G401.6 (cell line): ENCODE data around the gene TRIML1.

Source experiments
- FAIRE-seq: peaks from 2 replicates; lab custom pipeline; 2012; peaks lifted over from hg19 to GRCh38; lab: Jason Lieb, UNC

The TRIML1 gene, protein sequence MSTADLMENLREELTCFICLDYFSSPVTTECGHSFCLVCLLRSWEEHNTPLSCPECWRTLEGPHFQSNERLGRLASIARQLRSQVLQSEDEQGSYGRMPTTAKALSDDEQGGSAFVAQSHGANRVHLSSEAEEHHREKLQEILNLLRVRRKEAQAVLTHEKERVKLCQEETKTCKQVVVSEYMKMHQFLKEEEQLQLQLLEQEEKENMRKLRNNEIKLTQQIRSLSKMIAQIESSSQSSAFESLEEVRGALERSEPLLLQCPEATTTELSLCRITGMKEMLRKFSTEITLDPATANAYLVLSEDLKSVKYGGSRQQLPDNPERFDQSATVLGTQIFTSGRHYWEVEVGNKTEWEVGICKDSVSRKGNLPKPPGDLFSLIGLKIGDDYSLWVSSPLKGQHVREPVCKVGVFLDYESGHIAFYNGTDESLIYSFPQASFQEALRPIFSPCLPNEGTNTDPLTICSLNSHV

GRCh38 chr4:188139141-188139540, at the start of gene TRIML1:
Gene TRIML1, plus strand, starts transcription at chr4:188139441. Its CDS starts 118 bp downstream, at chr4:188139559.
- FAIRE-seq: no peak

DNA sequence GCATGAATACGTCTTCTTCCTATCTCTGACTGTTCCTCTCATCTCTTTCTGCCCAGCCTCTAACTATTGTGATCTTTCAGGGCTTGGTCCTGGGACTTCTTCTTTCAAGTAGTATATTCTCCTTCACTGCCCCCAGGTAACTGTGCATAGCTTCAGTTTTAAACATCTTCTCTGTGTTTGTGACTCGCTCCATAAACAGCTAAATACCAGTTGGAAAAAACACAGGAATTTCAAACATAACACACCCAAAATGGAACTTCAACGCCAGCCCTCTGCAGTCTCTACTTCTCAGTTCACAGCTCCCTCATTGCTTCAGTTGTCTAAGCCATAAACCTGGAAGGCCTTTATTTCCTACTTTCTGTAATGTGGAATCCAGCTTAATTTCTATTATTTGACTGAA, 46.4 kb upstream of the TRIML1 start:
- no peak for FAIRE-seq

GRCh38 chr4:188106454-188106853, 32.8 kb upstream of the TRIML1 start:
- FAIRE-seq: no peak

GRCh38 chr4:188107931-188108843, 31.1 kb upstream of the TRIML1 start:
- FAIRE-seq: no peak

GRCh38 chr4:188109157-188109755, 30.0 kb upstream of the TRIML1 start, which contains the start of gene TRIML2:
Gene TRIML2, minus strand, starts transcription at chr4:188109603. Its CDS starts 4,235 bp downstream, at chr4:188105368.
- no peak for FAIRE-seq

DNA sequence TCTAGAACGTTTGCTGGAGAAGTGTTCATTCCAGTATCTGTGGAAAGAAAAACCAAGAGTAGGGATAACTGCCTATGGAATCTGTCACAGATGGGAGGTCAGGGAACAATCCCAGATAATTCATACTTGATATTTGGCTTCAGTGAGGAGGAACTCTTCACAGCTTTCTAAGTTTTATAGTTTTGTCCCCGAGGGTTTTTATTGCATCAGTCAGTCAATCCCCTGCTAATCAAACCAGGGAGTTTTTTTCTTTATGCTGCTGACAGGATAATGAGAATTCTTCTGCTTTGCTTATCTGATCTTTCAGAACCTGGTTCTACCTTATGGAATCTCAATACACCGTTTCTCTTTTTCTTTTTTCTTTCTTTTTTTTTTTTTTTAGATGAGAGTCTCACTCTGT, 29.2 kb upstream of the TRIML1 start:
- FAIRE-seq: no peak

DNA sequence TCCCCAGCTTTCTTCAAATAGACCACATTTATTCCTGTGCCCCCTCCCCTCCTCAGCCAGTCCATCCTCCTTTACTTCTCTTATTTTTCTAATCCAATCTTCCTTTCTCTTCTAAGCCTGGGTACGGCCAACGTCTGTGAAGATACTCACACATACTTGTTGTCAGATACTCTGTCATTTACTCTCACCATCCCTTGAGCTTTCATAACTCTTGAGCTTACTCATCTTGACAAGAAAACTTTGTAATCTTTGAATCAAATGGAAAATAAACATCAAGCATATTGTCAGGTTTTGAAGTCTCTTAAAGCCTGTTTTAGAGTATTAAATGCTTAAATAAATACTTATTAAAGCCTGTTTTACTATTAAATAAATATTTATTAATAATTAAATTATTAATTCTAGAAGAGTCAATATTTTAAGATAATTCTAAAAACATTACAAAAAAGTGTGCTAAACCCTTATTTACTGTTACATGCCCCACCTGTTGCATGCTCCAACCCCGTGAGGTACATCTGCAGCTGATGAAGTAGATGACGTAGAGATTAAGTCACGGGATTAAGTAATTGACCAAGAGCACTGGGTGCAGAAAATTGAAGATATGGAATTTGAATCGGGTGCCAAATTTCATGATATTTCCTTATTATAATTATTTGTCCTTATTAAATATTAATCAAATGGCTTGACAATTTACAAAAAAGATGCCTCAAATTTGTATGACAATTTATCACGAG, 28.3 kb upstream of the TRIML1 start:
- no peak for FAIRE-seq

GRCh38 chr4:188111955-188112354, 27.3 kb upstream of the TRIML1 start:
- FAIRE-seq: no peak

DNA sequence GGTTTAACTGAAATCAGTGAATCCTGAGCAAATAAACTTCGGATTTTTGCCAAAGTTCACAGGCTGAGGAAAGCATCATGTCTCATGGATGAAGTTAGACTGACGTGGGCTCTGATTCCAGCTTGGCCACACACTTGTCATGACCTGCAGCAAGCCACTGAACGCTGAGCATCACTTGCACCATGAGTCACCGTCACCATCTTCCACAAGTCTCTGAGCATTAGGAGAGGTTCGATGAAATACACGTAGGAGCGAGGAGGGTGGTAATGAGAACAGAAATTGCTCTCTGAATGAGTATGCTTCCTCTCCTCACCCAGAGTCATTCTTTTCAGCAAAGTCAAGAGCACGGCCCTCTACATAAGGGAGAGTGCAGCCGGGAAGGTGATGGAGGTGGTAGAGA, 26.1 kb upstream of the TRIML1 start:
- FAIRE-seq: no peak

GRCh38 chr4:188117631-188118324, 21.5 kb upstream of the TRIML1 start:
- FAIRE-seq: no peak

GRCh38 chr4:188121530-188121929, 17.7 kb upstream of the TRIML1 start:
- no peak for FAIRE-seq

GRCh38 chr4:188127214-188127874, 11.9 kb upstream of the TRIML1 start:
- FAIRE-seq: no peak

DNA sequence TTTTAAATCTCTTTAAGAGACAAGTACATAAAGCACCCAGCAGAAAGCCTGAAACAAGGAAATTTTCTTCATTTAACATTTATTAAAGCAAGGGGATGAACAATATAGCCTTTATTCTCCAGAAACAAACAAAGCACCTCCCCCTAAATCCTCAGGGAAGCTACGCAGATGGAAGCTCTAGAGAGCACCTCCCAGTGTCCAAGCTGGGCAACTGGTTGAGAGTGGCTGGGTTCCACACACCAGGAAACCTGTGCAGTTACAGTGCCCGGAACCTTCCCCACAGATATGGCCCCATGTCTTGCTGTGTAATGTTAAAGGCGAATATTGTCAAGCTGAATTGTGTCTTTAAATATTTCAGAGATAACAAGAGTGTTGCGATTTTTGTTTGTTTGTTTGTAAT, 8.9 kb upstream of the TRIML1 start:
- FAIRE-seq: no peak

DNA sequence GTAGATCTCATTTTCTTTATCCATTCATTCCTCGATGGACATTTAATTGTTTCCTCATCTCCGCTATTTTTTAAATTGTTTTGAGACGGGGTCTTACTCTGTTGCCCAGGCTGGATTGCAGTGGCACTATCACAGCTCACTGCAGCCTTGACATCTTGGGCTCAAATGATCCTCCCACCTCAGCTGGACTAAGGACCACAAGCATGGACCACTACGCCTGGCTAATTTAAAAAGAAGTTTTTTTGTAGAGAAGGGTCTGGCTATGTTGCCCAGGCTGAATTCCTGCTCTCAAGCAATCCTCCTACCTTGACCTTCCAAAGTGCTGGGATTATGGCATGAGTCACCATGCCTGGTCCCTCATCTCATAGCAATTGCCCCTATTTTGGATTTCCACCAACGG, 7.0 kb upstream of the TRIML1 start:
- FAIRE-seq: no peak

- no peak for FAIRE-seq
Measured at GRCh38 chr4:188138227-188138626, 1.0 kb upstream of the TRIML1 start.

- no peak for FAIRE-seq
Measured at GRCh38 chr4:188139671-188140070, 430 bp downstream of the TRIML1 start.

DNA sequence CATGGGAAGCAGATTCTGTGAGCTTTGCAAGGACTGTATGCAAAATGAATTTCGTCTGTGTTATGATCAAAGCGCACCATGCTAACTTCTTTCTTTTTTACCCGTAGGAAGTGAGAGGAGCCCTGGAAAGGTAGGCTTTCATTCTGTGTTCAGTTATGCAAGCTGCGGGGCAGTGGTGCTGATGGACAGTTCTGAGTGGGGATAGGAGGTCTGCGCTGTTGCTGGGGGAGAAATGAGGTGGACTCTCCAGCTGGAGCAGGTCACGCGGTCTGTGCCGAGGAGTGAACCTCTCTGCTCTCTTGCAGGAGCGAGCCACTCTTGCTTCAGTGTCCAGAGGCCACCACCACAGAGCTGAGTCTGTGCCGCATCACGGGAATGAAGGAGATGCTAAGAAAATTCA, 4.5 kb downstream of the TRIML1 start:
- FAIRE-seq: no peak

- FAIRE-seq: no peak
Measured at GRCh38 chr4:188145601-188146000, 6.4 kb downstream of the TRIML1 start.

DNA sequence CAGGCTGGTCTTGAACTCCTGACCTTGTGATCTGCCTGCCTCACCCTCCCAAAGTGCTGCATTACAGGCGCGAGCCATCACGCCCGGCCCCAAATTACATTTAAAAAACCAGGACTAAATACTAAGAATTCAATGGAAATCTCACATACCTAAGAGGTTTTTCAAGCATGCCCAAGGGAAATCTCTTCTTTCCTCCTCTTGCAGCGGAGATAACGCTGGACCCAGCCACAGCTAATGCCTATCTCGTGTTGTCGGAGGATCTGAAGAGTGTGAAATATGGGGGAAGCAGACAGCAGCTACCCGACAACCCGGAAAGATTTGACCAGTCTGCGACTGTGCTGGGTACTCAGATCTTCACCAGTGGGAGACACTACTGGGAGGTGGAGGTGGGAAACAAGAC, 7.4 kb downstream of the TRIML1 start:
- no peak for FAIRE-seq

DNA sequence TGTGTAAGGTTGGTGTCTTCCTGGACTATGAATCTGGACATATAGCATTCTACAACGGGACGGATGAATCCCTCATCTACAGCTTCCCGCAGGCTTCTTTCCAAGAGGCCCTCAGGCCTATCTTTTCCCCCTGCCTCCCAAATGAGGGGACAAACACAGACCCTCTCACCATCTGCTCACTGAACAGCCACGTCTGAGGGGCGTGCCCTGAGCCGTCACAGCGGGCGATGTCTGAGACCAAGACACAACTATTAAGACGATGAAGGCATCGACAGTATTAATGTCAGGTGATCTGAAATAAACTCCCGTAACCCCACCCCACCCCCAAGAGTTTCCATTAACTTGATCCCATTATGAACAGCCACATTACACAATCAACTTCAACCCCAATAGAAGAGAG, 7.9 kb downstream of the TRIML1 start:
- FAIRE-seq: no peak

DNA sequence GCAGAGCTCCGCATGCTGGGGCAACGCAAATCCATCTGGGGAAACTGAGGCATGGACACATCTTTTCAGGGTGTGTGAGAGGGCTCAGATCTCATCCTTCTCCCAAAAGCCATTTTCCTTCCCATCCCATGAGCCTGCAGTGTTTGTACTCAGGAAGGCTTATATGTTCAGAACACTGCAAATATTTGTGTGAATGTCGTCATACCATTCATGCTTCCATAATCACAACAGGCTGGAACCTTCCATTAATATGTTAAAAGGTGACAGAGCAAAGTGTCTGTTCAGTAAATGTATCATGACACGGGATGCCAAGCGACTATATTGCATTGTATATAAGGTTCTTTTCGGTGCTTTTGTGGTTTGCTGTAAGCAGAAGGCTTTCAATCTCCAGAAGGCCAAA, 8.5 kb downstream of the TRIML1 start:
- no peak for FAIRE-seq
